ENCODE measurements around the gene IP6K2.
"Not testable (repeated sequence)": the region's sequence is repeated elsewhere in the genome, so short reads cannot be mapped to it uniquely, and the experiment has no call there.

Gene IP6K2

GRCh38 chr3:48716982-48717746 is at the start of gene IP6K2:
Gene IP6K2, minus strand, starts transcription at chr3:48717221. Its CDS starts 21,930 bp downstream, at chr3:48695291.
- peak; percentile 84 for DNase-seq

GRCh38 chr3:48765376-48765775 is 48.4 kb upstream of the IP6K2 start:
- DNase-seq = peak; percentile 1

- no peak for DNase-seq
Observed at GRCh38 chr3:48762816-48763215, 45.8 kb upstream of the IP6K2 start.

- DNase-seq = not testable (repeated sequence)
Observed at GRCh38 chr3:48759991-48760540, 43.0 kb upstream of the IP6K2 start.

GRCh38 chr3:48759531-48759930 is 42.5 kb upstream of the IP6K2 start:
- not testable (repeated sequence) for DNase-seq

- DNase-seq = no peak
Observed at GRCh38 chr3:48759071-48759470, 42.0 kb upstream of the IP6K2 start.

GRCh38 chr3:48756640-48757039 is 39.6 kb upstream of the IP6K2 start:
- DNase-seq = no peak

- no peak for DNase-seq
Observed at GRCh38 chr3:48750856-48751255, 33.8 kb upstream of the IP6K2 start.

GRCh38 chr3:48748754-48749153 is 31.7 kb upstream of the IP6K2 start:
- DNase-seq = no peak

GRCh38 chr3:48747706-48748105 is 30.7 kb upstream of the IP6K2 start:
- no peak for DNase-seq

- no peak for DNase-seq
Observed at GRCh38 chr3:48747015-48747615, 30.1 kb upstream of the IP6K2 start.

- DNase-seq = no peak
Observed at GRCh38 chr3:48743773-48744172, 26.8 kb upstream of the IP6K2 start.

- not testable (repeated sequence) for DNase-seq
Observed at GRCh38 chr3:48741226-48741625, 24.2 kb upstream of the IP6K2 start.

- DNase-seq = peak; percentile 8
Observed at GRCh38 chr3:48739955-48740823, 23.2 kb upstream of the IP6K2 start.

GRCh38 chr3:48739617-48739954 is 22.6 kb upstream of the IP6K2 start:
- DNase-seq = no peak

GRCh38 chr3:48738926-48739616 is 22.1 kb upstream of the IP6K2 start:
- DNase-seq = peak; percentile 8

- DNase-seq = no peak
Observed at GRCh38 chr3:48738144-48738536, 21.1 kb upstream of the IP6K2 start.

- peak; percentile 7 for DNase-seq
Observed at GRCh38 chr3:48735075-48735767, 18.2 kb upstream of the IP6K2 start.

- DNase-seq = not testable (repeated sequence)
Observed at GRCh38 chr3:48734541-48734940, 17.5 kb upstream of the IP6K2 start.

GRCh38 chr3:48733752-48734518 is 16.9 kb upstream of the IP6K2 start:
- DNase-seq = not testable (repeated sequence)

GRCh38 chr3:48727511-48727910 is 10.5 kb upstream of the IP6K2 start:
- no peak for DNase-seq

All from DMS79 treated with DMSO at 0.1 percent for 48 hours (cell line).